B cell (primary cell): ENCODE results near the gene CDC42BPA. TPM values are rescaled to one million over a fixed set of nuclear protein-coding genes. Genes with fewer than 3 reads are reported as not detected.
A peak's percentile ranks its signal among the peaks of the same experiment; 100 is the strongest.

Experiments used
- ATAC-seq: fragments of 200-7000 bp; cut with Tn5 transposase; one replicate; pipeline ENCODE4 v1.10.0; 2021; ENCODE audit warnings: low read depth, mild to moderate bottlenecking, moderate number of reproducible peaks, moderate library complexity
- CTCF ChIA-PET: fragments of 350-600 bp; sonication (Branson Sonifier 250); formaldehyde crosslinking; loops from one replicate; lab custom pipeline; 2021; ENCODE audit warnings: antibody characterized with exemption, inconsistent platforms; lab: Charles Lee
- POLR2A ChIA-PET: fragments of 350-600 bp; sonication (Branson Sonifier 250); formaldehyde crosslinking; loops from one replicate; lab custom pipeline; 2021; ENCODE audit warnings: antibody characterized with exemption; lab: Charles Lee
- DNase-seq: peaks from one replicate; pipeline ENCODE4 v3.0.0; 2013
- H2AFZ ChIP-seq: 2 replicates; pipeline ENCODE4 v1.6.1; 2012; ENCODE audit warnings: mild to moderate bottlenecking, low read depth, low read length; ENCODE audit not compliant: insufficient read depth, poor library complexity, severe bottlenecking
- H3K27ac ChIP-seq, 2 donors: 1 replicate in 1 of 2; 2 replicates in 1 of 2; pipeline ENCODE4 v1.5.1; 2012 to 2013; ENCODE audit warnings: low read length in 2 of 2, mild to moderate bottlenecking in 2 of 2, moderate library complexity in 1 of 2
- H3K27me3 ChIP-seq, 4 experiments: fragments of 200-600 bp in 1 of 4; sonication (generic) in 1 of 4; replicated peaks in 1 of 4; 1 replicate in 2 of 4; 2 replicates in 2 of 4; pipeline versions ENCODE4 v1.6.1 to v1.7.0; 2013 to 2016; ENCODE audit warnings: low read length in 3 of 4, mild to moderate bottlenecking in 2 of 4, mixed read lengths in 1 of 4, moderate library complexity in 1 of 4; ENCODE audit not compliant: insufficient read depth in 4 of 4, control insufficient read depth in 3 of 4; ENCODE audit errors: control extremely low read depth in 1 of 4
- H3K36me3 ChIP-seq, 2 experiments: replicated peaks in 1 of 2; 1 replicate in 1 of 2; 2 replicates in 1 of 2; pipeline versions ENCODE4 v1.6.1 to v1.7.1; 2013; ENCODE audit warnings: low read length in 1 of 2; ENCODE audit not compliant: insufficient read depth in 2 of 2, control insufficient read depth in 1 of 2; ENCODE audit errors: control extremely low read depth in 1 of 2, extremely low read depth in 1 of 2
- H3K4me1 ChIP-seq, 2 donors: fragments of 200-600 bp in 1 of 2; sonication (generic) in 1 of 2; 1 replicate in 1 of 2; 2 replicates in 1 of 2; pipeline versions ENCODE4 v1.5.1 to v1.6.1; 2013 to 2017; ENCODE audit warnings: low read length in 2 of 2; ENCODE audit not compliant: control insufficient read depth in 2 of 2, insufficient read depth in 2 of 2
- H3K4me2 ChIP-seq: replicated peaks from 2 replicates; pipeline ENCODE3; 2012; ENCODE audit warnings: mild to moderate bottlenecking, low read depth, low read length; ENCODE audit not compliant: poor library complexity, severe bottlenecking
- H3K4me3 ChIP-seq, 5 experiments: fragments of 200-600 bp in 1 of 5; sonication (generic) in 1 of 5; 1 replicate in 3 of 5; 2 replicates in 2 of 5; pipeline versions ENCODE4 v1.5.1 to v1.7.0; 2011 to 2016; ENCODE audit warnings: low read length in 4 of 5, mild to moderate bottlenecking in 4 of 5, low read depth in 2 of 5, control low read depth in 1 of 5, moderate library complexity in 1 of 5; ENCODE audit not compliant: insufficient read depth in 1 of 5; ENCODE audit errors: control extremely low read depth in 1 of 5, extremely low read depth in 1 of 5
- H3K79me2 ChIP-seq: fragments of 200-600 bp; sonication (generic); one replicate; pipeline ENCODE4 v1.6.0; 2016; ENCODE audit warnings: low read length; ENCODE audit not compliant: control insufficient read depth, insufficient read depth
- H3K9ac ChIP-seq: fragments of 200-600 bp; sonication (generic); 2 replicates; pipeline ENCODE4 v1.6.1; 2017; ENCODE audit warnings: mild to moderate bottlenecking, low read length, moderate library complexity
- H3K9me3 ChIP-seq, 3 donors: one replicate each; pipeline versions ENCODE4 v1.6.1 to v1.7.1; 2013; ENCODE audit warnings: low read length in 2 of 3; ENCODE audit not compliant: control insufficient read depth in 2 of 3, insufficient read depth in 1 of 3; ENCODE audit errors: control extremely low read depth in 1 of 3
- H4K20me1 ChIP-seq: 2 replicates; pipeline ENCODE4 v1.6.0; 2012; ENCODE audit warnings: mild to moderate bottlenecking, low read length; ENCODE audit not compliant: insufficient read depth, control insufficient read depth, poor library complexity, severe bottlenecking
- H3K27ac Mint-ChIP-seq: one replicate; pipeline ENCODE4 v1.8.0; 2021; ENCODE audit warnings: mixed read lengths
- H3K27me3 Mint-ChIP-seq: one replicate; pipeline ENCODE4 v1.8.0; 2021; ENCODE audit warnings: mixed read lengths
- H3K4me1 Mint-ChIP-seq: one replicate; pipeline ENCODE4 v1.8.0; 2021; ENCODE audit warnings: mixed read lengths
- H3K4me3 Mint-ChIP-seq: one replicate; pipeline ENCODE4 v1.8.0; 2021; ENCODE audit warnings: mixed read lengths
- H3K9me3 Mint-ChIP-seq: one replicate; pipeline ENCODE4 v1.8.0; 2022; ENCODE audit warnings: mixed read lengths; ENCODE audit not compliant: insufficient read depth
- CTCF ChIP-seq: fragments of 200-600 bp; IDR thresholded peaks from one replicate; pipeline ENCODE4 v1.8.0; 2022; ENCODE audit warnings: antibody characterized with exemption, mild to moderate bottlenecking
- EZH2 ChIP-seq: IDR thresholded peaks from 2 replicates; pipeline ENCODE4 v1.6.1; 2012; ENCODE audit warnings: borderline replicate concordance, low read depth, mild to moderate bottlenecking, moderate library complexity, low read length; ENCODE audit not compliant: insufficient read depth, poor library complexity, severe bottlenecking
- WGBS: methylation state at CpG from one replicate; pipeline ENCODE4 v1.1.5; 2013; ENCODE audit warnings: missing lambda C conversion rate; ENCODE audit not compliant: insufficient coverage; 5-methylcytosine and 5-hydroxymethylcytosine counted together
- intact Hi-C: fragments of 100-400 bp; cut with micrococcal nuclease; formaldehyde crosslinking; loops from one replicate; pipeline ENCODE4 v1.10.0; 2022
- polyA plus RNA-seq: library from polyadenylated mRNA; depleted of rRNA; stranded (reverse); fragments of >200 nt; gene quantifications from 2 replicates; pipeline ENCODE4 v1.2.3, GENCODE V29; 2012
- total RNA-seq, 2 donors: library from RNA; stranded (reverse); fragments of 120-200 nt in 1 of 2; gene quantifications; 1 replicate in 1 of 2; 2 replicates in 1 of 2; pipeline versions ENCODE4 v1.2.3 to v1.2.4, GENCODE V29; 2013 to 2022

CDC42BPA gene
- total and polyA plus RNA-seq, 2 donors (not counting 1 experiment from before 2014, with no cell fraction given) = 0.04 to 0.69 TPM

- Histone ChIP-seq H3K9ac (no peak overlapping the region), H2AFZ (no peak overlapping the region), H3K4me3 (no peak overlapping the region), H3K27ac (no peak overlapping the region), H4K20me1 (peaks cover 67% of the 10 kb centered on the region), H3K79me2 (peaks cover 36% of the 10 kb centered on the region), H3K36me3 (peaks cover 0 to 29% of the 10 kb centered on the region in 2 experiments), H3K4me1 (peaks cover 14 to 23% of the 10 kb centered on the region in 2 donors), H3K27me3 (no peaks in the 10 kb centered on the region), H3K9me3 (no peaks in the 10 kb centered on the region), H3K4me2 (no peak overlapping the region)
- DNase-seq (no peak), ATAC-seq (no peak)
- Mint-ChIP-seq H3K27me3 (no peaks in the 10 kb centered on the region), H3K4me1 (peaks cover 31% of the 10 kb centered on the region), H3K9me3 (no peaks in the 10 kb centered on the region), H3K4me3 (no peak overlapping the region), H3K27ac (no peak overlapping the region)
- CTCF ChIA-PET = no interaction called here
- TF ChIP-seq EZH2 = no peak
- TF ChIP-seq CTCF = no peak
- 98% methylated on average over 29 of the region's 29 CpGs for WGBS
- intact Hi-C loops = no loop called here
- POLR2A ChIA-PET = no interaction called here
Measured at GRCh38 chr1:226964611-226965486, 353.4 kb downstream of the CDC42BPA start.

GRCh38 chr1:226964068-226964425 is 354.2 kb downstream of the CDC42BPA start:
- Histone ChIP-seq H3K36me3 (peaks cover 0 to 29% of the 10 kb centered on the region in 2 experiments), H3K9me3 (no peaks in the 10 kb centered on the region), H4K20me1 (peaks cover 75% of the 10 kb centered on the region), H3K4me1 (peaks cover 14 to 23% of the 10 kb centered on the region in 2 donors), H3K27me3 (no peaks in the 10 kb centered on the region), H3K9ac (no peak overlapping the region), H2AFZ (no peak overlapping the region), H3K27ac (no peak overlapping the region), H3K4me2 (no peak overlapping the region), H3K4me3 (no peak overlapping the region), H3K79me2 (peaks cover 44% of the 10 kb centered on the region)
- WGBS = 55% methylated on average over 6 of the region's 6 CpGs
- TF ChIP-seq CTCF (no peak), EZH2 (no peak)
- DNase-seq (no peak), ATAC-seq (no peak)
- Mint-ChIP-seq H3K27ac (peak overlapping the region; percentile 74), H3K4me3 (peak overlapping the region; percentile 46), H3K27me3 (no peaks in the 10 kb centered on the region), H3K9me3 (no peaks in the 10 kb centered on the region), H3K4me1 (peaks cover 39% of the 10 kb centered on the region)
- ChIA-PET CTCF (no interaction called here), POLR2A (no interaction called here)
- intact Hi-C loops = no loop called here
